ENCODE results near the gene GPR21. TPM values are rescaled to one million over a fixed set of nuclear protein-coding genes. Genes with fewer than 3 reads are reported as not detected.

Gene GPR21
- total RNA-seq, 1 experiment from 2014 or later: 1.1 TPM

- intact Hi-C loops (cut with micrococcal nuclease): no loop called here
- H3K9ac ChIP-seq (ENCODE audit: low read length): no peak overlapping the region
- no peak for DNase-seq (ENCODE audit: low read depth, low spot score)
- no peaks in the 10 kb centered on the region for H3K79me2 ChIP-seq (ENCODE audit: insufficient read depth, low read length)
- ChIA-PET RAD21 (ENCODE audit: low non-redundant PET in 1 of 2, low total read pairs in 2 of 2, uncharacterized antibody in 2 of 2, unreplicated experiment in 2 of 2) (no interaction called here), CTCF (no interaction called here), POLR2A (interaction anchor here (0.7 kb wide), 1 partner anchor 112 kb away, joined by 3 read pairs; the partner anchor contains the start of gene ZBTB26)
- no peak for ATAC-seq
- TF ChIP-seq SRF (IDR thresholded peaks at IDR 0.05; ENCODE audit: low read depth) (no peak), CEBPB (IDR thresholded peaks at IDR 0.05; ENCODE audit: low read depth) (no peak), FOSL1 (IDR thresholded peaks at IDR 0.05; ENCODE audit: low read depth) (no peak), JUND (IDR thresholded peaks at IDR 0.05) (no peak), POLR2AphosphoS5 (IDR thresholded peaks at IDR 0.05; ENCODE audit: low read depth, low read length) (no peak), ZNF274 (IDR thresholded peaks at IDR 0.05; ENCODE audit: low read depth, low read length) (no peak), EZH2phosphoT487 (IDR thresholded peaks at IDR 0.05; ENCODE audit: borderline replicate concordance) (no peak), TCF7L2 (IDR thresholded peaks at IDR 0.05; ENCODE audit: borderline replicate concordance, extremely low read depth, insufficient read depth, insufficient read length) (no peak), ZFX (IDR thresholded peaks at IDR 0.05) (no peak), POLR2A (IDR thresholded peaks at IDR 0.05; ENCODE audit: borderline replicate concordance, extremely low read depth, insufficient read depth, insufficient read length) (no peak), REST (IDR thresholded peaks at IDR 0.05; ENCODE audit: low read depth) (no peak), CBX3 (IDR thresholded peaks at IDR 0.05; ENCODE audit: low read depth) (no peak), EZH2 (IDR thresholded peaks at IDR 0.05) (no peak)
- TF ChIP-seq, protein P1, sequence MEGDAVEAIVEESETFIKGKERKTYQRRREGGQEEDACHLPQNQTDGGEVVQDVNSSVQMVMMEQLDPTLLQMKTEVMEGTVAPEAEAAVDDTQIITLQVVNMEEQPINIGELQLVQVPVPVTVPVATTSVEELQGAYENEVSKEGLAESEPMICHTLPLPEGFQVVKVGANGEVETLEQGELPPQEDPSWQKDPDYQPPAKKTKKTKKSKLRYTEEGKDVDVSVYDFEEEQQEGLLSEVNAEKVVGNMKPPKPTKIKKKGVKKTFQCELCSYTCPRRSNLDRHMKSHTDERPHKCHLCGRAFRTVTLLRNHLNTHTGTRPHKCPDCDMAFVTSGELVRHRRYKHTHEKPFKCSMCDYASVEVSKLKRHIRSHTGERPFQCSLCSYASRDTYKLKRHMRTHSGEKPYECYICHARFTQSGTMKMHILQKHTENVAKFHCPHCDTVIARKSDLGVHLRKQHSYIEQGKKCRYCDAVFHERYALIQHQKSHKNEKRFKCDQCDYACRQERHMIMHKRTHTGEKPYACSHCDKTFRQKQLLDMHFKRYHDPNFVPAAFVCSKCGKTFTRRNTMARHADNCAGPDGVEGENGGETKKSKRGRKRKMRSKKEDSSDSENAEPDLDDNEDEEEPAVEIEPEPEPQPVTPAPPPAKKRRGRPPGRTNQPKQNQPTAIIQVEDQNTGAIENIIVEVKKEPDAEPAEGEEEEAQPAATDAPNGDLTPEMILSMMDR (IDR thresholded peaks at IDR 0.05 in 2 of 3, conservative IDR thresholded peaks at IDR 0.05 in 1 of 3; ENCODE audit: borderline replicate concordance in 1 of 3, insufficient read depth in 1 of 3, low read depth in 2 of 3, low read length in 2 of 3): no peak
- TF ChIP-seq, protein P2, sequence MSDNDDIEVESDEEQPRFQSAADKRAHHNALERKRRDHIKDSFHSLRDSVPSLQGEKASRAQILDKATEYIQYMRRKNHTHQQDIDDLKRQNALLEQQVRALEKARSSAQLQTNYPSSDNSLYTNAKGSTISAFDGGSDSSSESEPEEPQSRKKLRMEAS (IDR thresholded peaks at IDR 0.05): no peak
- TF ChIP-seq, protein P3, sequence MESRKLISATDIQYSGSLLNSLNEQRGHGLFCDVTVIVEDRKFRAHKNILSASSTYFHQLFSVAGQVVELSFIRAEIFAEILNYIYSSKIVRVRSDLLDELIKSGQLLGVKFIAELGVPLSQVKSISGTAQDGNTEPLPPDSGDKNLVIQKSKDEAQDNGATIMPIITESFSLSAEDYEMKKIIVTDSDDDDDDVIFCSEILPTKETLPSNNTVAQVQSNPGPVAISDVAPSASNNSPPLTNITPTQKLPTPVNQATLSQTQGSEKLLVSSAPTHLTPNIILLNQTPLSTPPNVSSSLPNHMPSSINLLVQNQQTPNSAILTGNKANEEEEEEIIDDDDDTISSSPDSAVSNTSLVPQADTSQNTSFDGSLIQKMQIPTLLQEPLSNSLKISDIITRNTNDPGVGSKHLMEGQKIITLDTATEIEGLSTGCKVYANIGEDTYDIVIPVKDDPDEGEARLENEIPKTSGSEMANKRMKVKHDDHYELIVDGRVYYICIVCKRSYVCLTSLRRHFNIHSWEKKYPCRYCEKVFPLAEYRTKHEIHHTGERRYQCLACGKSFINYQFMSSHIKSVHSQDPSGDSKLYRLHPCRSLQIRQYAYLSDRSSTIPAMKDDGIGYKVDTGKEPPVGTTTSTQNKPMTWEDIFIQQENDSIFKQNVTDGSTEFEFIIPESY (IDR thresholded peaks at IDR 0.05; ENCODE audit: extremely low read depth, insufficient replicate concordance, low read length): no peak
- no peaks in the 10 kb centered on the region for H3K4me1 ChIP-seq (ENCODE audit: control insufficient read depth in 1 of 2, insufficient read depth in 2 of 2, low read length in 2 of 2)
- no peak overlapping the region for H3K27ac ChIP-seq (ENCODE audit: low read depth, low read length)
- no peak overlapping the region for H3K4me2 ChIP-seq (ENCODE audit: low read length)
- H3K9me2 ChIP-seq (ENCODE audit: insufficient read depth): no peaks in the 10 kb centered on the region
- no peaks in the 10 kb centered on the region for H3K27me3 ChIP-seq (ENCODE audit: insufficient read depth, low read length)
- H3K9me3 ChIP-seq (ENCODE audit: control insufficient read depth in 1 of 2, insufficient read depth in 1 of 2, low read depth in 1 of 2, low read length in 2 of 2): no peaks in the 10 kb centered on the region
- H4K20me1 ChIP-seq (ENCODE audit: insufficient read depth): no peaks in the 10 kb centered on the region
- H3K4me3 ChIP-seq (replicated peaks in 1 of 2; ENCODE audit: low read depth in 1 of 2, low read length in 2 of 2): no peak overlapping the region
- no TSS peak for BruUV-seq (replicated peaks)
- no peaks in the 10 kb centered on the region for H3K36me3 ChIP-seq (ENCODE audit: control insufficient read depth in 1 of 2, insufficient read depth in 2 of 2, low read length in 2 of 2)
- H2AFZ ChIP-seq (ENCODE audit: low read depth, low read length, poor library complexity, severe bottlenecking): no peak overlapping the region
Measured at GRCh38 chr9:123043081-123043939, 9.8 kb downstream of the GPR21 start.

All from HCT116 (cell line).